ENCODE data around the gene WDR33. TPM values are rescaled to one million over a fixed set of nuclear protein-coding genes. Genes with fewer than 3 reads are reported as not detected.

The WDR33 gene
- total and polyA plus RNA-seq, 2 donors from 2014 or later, result 19.8 to 60.2 TPM

DNA sequence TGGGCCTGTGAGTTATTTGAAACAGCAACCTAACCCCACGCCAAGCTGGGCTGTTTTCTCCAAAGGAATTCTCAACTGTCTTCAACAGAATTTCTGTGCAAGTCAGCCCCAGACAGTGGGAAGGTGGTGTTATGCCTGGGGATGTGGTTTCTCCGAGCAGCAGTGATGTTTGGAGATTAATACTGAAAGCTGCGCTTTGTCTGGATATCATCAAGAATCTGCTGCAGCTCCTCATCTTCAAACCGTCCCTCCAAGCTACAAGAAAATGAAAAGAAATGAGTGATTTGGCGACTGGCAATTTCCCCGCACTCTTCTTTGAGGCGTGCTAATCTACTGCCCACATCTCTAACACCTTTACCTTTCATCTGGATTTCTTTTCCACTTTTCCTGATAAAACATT is 37.0 kb upstream of the WDR33 start:
- Histone ChIP-seq H3K9ac (ENCODE audit: low read length in 3 of 3) (no peak overlapping the region), H3K4me3 (ENCODE audit: low read length in 3 of 3) (no peak overlapping the region), H3K27me3 (ENCODE audit: control insufficient read depth, insufficient read depth, low read length) (no peaks in the 10 kb centered on the region), H3K9me3 (ENCODE audit: control insufficient read depth in 2 of 3, insufficient read depth in 1 of 3, low read length in 3 of 3) (no peaks in the 10 kb centered on the region), H3K27ac (ENCODE audit: low read depth in 2 of 2, low read length in 2 of 2) (no peak overlapping the region), H3K36me3 (ENCODE audit: control insufficient read depth in 2 of 3, insufficient read depth in 3 of 3, low read length in 3 of 3) (peaks cover 4 to 31% (median 17%) of the 10 kb centered on the region in 3 donors), H3K4me1 (ENCODE audit: control insufficient read depth in 2 of 3, insufficient read depth in 2 of 3, low read depth in 1 of 3, low read length in 3 of 3) (no peaks in the 10 kb centered on the region)
- FAIRE-seq (no peak), DNase-seq (no peak)
- TF ChIP-seq, protein P1, sequence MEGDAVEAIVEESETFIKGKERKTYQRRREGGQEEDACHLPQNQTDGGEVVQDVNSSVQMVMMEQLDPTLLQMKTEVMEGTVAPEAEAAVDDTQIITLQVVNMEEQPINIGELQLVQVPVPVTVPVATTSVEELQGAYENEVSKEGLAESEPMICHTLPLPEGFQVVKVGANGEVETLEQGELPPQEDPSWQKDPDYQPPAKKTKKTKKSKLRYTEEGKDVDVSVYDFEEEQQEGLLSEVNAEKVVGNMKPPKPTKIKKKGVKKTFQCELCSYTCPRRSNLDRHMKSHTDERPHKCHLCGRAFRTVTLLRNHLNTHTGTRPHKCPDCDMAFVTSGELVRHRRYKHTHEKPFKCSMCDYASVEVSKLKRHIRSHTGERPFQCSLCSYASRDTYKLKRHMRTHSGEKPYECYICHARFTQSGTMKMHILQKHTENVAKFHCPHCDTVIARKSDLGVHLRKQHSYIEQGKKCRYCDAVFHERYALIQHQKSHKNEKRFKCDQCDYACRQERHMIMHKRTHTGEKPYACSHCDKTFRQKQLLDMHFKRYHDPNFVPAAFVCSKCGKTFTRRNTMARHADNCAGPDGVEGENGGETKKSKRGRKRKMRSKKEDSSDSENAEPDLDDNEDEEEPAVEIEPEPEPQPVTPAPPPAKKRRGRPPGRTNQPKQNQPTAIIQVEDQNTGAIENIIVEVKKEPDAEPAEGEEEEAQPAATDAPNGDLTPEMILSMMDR (IDR thresholded peaks at IDR 0.05; ENCODE audit: borderline replicate concordance, extremely low read depth, insufficient read depth), result no peak
- intact Hi-C loops (cut with DNase I), result no loop called here

- H3K9ac ChIP-seq (ENCODE audit: low read length in 3 of 3), result no peak overlapping the region
- no peaks in the 10 kb centered on the region for H3K4me1 ChIP-seq (ENCODE audit: control insufficient read depth in 2 of 3, insufficient read depth in 2 of 3, low read depth in 1 of 3, low read length in 3 of 3)
- no peaks in the 10 kb centered on the region for H3K27me3 ChIP-seq (ENCODE audit: control insufficient read depth, insufficient read depth, low read length)
- TF ChIP-seq, protein P1 (IDR thresholded peaks at IDR 0.05; ENCODE audit: borderline replicate concordance, extremely low read depth, insufficient read depth), result no peak
- H3K4me3 ChIP-seq (ENCODE audit: low read length in 3 of 3), result no peak overlapping the region
- H3K36me3 ChIP-seq (ENCODE audit: control insufficient read depth in 2 of 3, insufficient read depth in 3 of 3, low read length in 3 of 3), result peaks cover 2 to 25% (median 13%) of the 10 kb centered on the region in 3 donors
- H3K9me3 ChIP-seq (ENCODE audit: control insufficient read depth in 2 of 3, insufficient read depth in 1 of 3, low read length in 3 of 3), result no peaks in the 10 kb centered on the region
- no peak for FAIRE-seq
- DNase-seq, result no peak
- intact Hi-C loops (cut with DNase I), result no loop called here
- H3K27ac ChIP-seq (ENCODE audit: low read depth in 2 of 2, low read length in 2 of 2), result no peak overlapping the region
Observed at GRCh38 chr2:127844973-127845372, 34.0 kb upstream of the WDR33 start.

- TF ChIP-seq, protein P1 (IDR thresholded peaks at IDR 0.05; ENCODE audit: borderline replicate concordance, extremely low read depth, insufficient read depth), result no peak
- no peak overlapping the region for H3K4me3 ChIP-seq (ENCODE audit: low read length in 3 of 3)
- H3K9me3 ChIP-seq (ENCODE audit: control insufficient read depth in 2 of 3, insufficient read depth in 1 of 3, low read length in 3 of 3), result no peaks in the 10 kb centered on the region
- H3K27me3 ChIP-seq (ENCODE audit: control insufficient read depth, insufficient read depth, low read length), result no peaks in the 10 kb centered on the region
- H3K4me1 ChIP-seq (ENCODE audit: control insufficient read depth in 2 of 3, insufficient read depth in 2 of 3, low read depth in 1 of 3, low read length in 3 of 3), result no peaks in the 10 kb centered on the region
- H3K9ac ChIP-seq (ENCODE audit: low read length in 3 of 3), result no peak overlapping the region
- FAIRE-seq (no peak), DNase-seq (no peak)
- peaks cover 0 to 15% (median 11%) of the 10 kb centered on the region in 3 donors for H3K36me3 ChIP-seq (ENCODE audit: control insufficient read depth in 2 of 3, insufficient read depth in 3 of 3, low read length in 3 of 3)
- H3K27ac ChIP-seq (ENCODE audit: low read depth in 2 of 2, low read length in 2 of 2), result no peak overlapping the region
- intact Hi-C loops (cut with DNase I), result no loop called here
Observed at GRCh38 chr2:127843677-127844076, 32.7 kb upstream of the WDR33 start.
